Activated naive CD8-positive, alpha-beta T cell treated with anti-CD3 and anti-CD28 coated beads, Interleukin-2, amount 50 U/mL, for 16 hours (primary cell): Measurements from ENCODE around the gene RNF145.

Source experiments
- DNase-seq: peaks from one replicate; pipeline ENCODE4 v3.0.0-alpha.2; 2020; ENCODE audit warnings: low read depth, low spot score

Gene RNF145

GRCh38 chr5:159217236-159217635 lies 7.9 kb upstream of the RNF145 start:
- DNase-seq = no peak

GRCh38 chr5:159216454-159216853 lies 7.1 kb upstream of the RNF145 start:
- no peak for DNase-seq

GRCh38 chr5:159215886-159216285 lies 6.5 kb upstream of the RNF145 start:
- DNase-seq = no peak

GRCh38 chr5:159214486-159215271 lies 5.3 kb upstream of the RNF145 start:
- DNase-seq = no peak

- DNase-seq = no peak
These were observed 3.5 kb upstream of the RNF145 start for GRCh38 chr5:159212657-159213462.

- no peak for DNase-seq
These were observed 2.4 kb upstream of the RNF145 start for GRCh38 chr5:159211729-159212174.

GRCh38 chr5:159210846-159211245 lies 1.5 kb upstream of the RNF145 start:
- no peak for DNase-seq

- DNase-seq = no peak
These were observed 883 bp upstream of the RNF145 start for GRCh38 chr5:159210210-159210661.

GRCh38 chr5:159208514-159209437 lies 577 bp downstream of the RNF145 start:
- DNase-seq = no peak

GRCh38 chr5:159207686-159208513 lies 1.5 kb downstream of the RNF145 start:
- peak; percentile 52 for DNase-seq

- DNase-seq = no peak
These were observed 2.1 kb downstream of the RNF145 start for GRCh38 chr5:159207222-159207685.

GRCh38 chr5:159206818-159207217 lies 2.5 kb downstream of the RNF145 start:
- no peak for DNase-seq

GRCh38 chr5:159206368-159206767 lies 3.0 kb downstream of the RNF145 start:
- no peak for DNase-seq

- no peak for DNase-seq
These were observed 6.0 kb downstream of the RNF145 start for GRCh38 chr5:159203351-159203750.

- no peak for DNase-seq
These were observed 7.2 kb downstream of the RNF145 start for GRCh38 chr5:159202151-159202550.

GRCh38 chr5:159199780-159200179 lies 9.6 kb downstream of the RNF145 start:
- no peak for DNase-seq

- DNase-seq = no peak
These were observed 10.1 kb downstream of the RNF145 start for GRCh38 chr5:159199225-159199624.

- no peak for DNase-seq
These were observed 11.0 kb downstream of the RNF145 start for GRCh38 chr5:159198063-159199036.

- no peak for DNase-seq
These were observed 13.6 kb downstream of the RNF145 start for GRCh38 chr5:159195775-159196174.
